M059J (cell line): ENCODE results near the gene MIPOL1. TPM values are rescaled to one million over a fixed set of nuclear protein-coding genes. Genes with fewer than 3 reads are reported as not detected.
"Not testable (repeated sequence)": the region's sequence is repeated elsewhere in the genome, so short reads cannot be mapped to it uniquely, and the experiment has no call there.

Experiments used
- DNase-seq: peaks from one replicate; pipeline ENCODE4 v3.0.0-alpha.2; 2012; ENCODE audit warnings: low read depth
- total RNA-seq: library from RNA; depleted of rRNA; stranded (reverse); fragments of >200 nt; shearing (Covaris generic); gene quantifications from 2 replicates; pipeline ENCODE4 v1.2.3, GENCODE V29; 2014

The MIPOL1 gene
- total RNA-seq, 1 experiment from 2014 or later = 0.12 TPM

- no peak for DNase-seq
Measured at GRCh38 chr14:37234222-37234621, 36.5 kb downstream of the MIPOL1 start.

- DNase-seq = not testable (repeated sequence)
Measured at GRCh38 chr14:37236044-37236443, 38.3 kb downstream of the MIPOL1 start.

- no peak for DNase-seq
Measured at GRCh38 chr14:37237094-37237493, 39.4 kb downstream of the MIPOL1 start.

- DNase-seq = no peak
Measured at GRCh38 chr14:37237735-37238200, 40.0 kb downstream of the MIPOL1 start.

GRCh38 chr14:37241198-37241597 lies 43.5 kb downstream of the MIPOL1 start:
- DNase-seq = no peak

GRCh38 chr14:37246427-37246829 lies 48.7 kb downstream of the MIPOL1 start:
- DNase-seq = peak; percentile 17

- no peak for DNase-seq
Measured at GRCh38 chr14:37247791-37248461, 50.2 kb downstream of the MIPOL1 start.

GRCh38 chr14:37251775-37252174 lies 54.0 kb downstream of the MIPOL1 start:
- DNase-seq = no peak

GRCh38 chr14:37252434-37252833 lies 54.7 kb downstream of the MIPOL1 start:
- DNase-seq = no peak

GRCh38 chr14:37253905-37254304 lies 56.2 kb downstream of the MIPOL1 start:
- peak; percentile 28 for DNase-seq

GRCh38 chr14:37254411-37254947 lies 56.7 kb downstream of the MIPOL1 start:
- no peak for DNase-seq

- DNase-seq = no peak
Measured at GRCh38 chr14:37257501-37258070, 59.8 kb downstream of the MIPOL1 start.

- no peak for DNase-seq
Measured at GRCh38 chr14:37262649-37263048, 64.9 kb downstream of the MIPOL1 start.

- no peak for DNase-seq
Measured at GRCh38 chr14:37263656-37264236, 66.0 kb downstream of the MIPOL1 start.

GRCh38 chr14:37268788-37269187 lies 71.1 kb downstream of the MIPOL1 start:
- DNase-seq = no peak

GRCh38 chr14:37270629-37271028 lies 72.9 kb downstream of the MIPOL1 start:
- no peak for DNase-seq

GRCh38 chr14:37272569-37272968 lies 74.8 kb downstream of the MIPOL1 start:
- DNase-seq = no peak

- no peak for DNase-seq
Measured at GRCh38 chr14:37274652-37275051, 76.9 kb downstream of the MIPOL1 start.

GRCh38 chr14:37275963-37276362 lies 78.2 kb downstream of the MIPOL1 start:
- DNase-seq = no peak

GRCh38 chr14:37278636-37279538 lies 81.2 kb downstream of the MIPOL1 start:
- no peak for DNase-seq

- no peak for DNase-seq
Measured at GRCh38 chr14:37279818-37280217, 82.1 kb downstream of the MIPOL1 start.

- no peak for DNase-seq
Measured at GRCh38 chr14:37284760-37285159, 87.0 kb downstream of the MIPOL1 start.
